GM12872 (cell line): ENCODE data around the gene C1orf210.

Source experiments
- TF ChIP-seq, protein P1 (sequence below): IDR thresholded peaks from 3 replicates; pipeline ENCODE4 v1.5.1; 2011; ENCODE audit warnings: low read depth, mild to moderate bottlenecking, low read length, moderate library complexity; ENCODE audit not compliant: insufficient read depth

Gene C1orf210

GRCh38 chr1:43299101-43299500 is 13.7 kb upstream of the C1orf210 start:
- TF ChIP-seq, protein P1, sequence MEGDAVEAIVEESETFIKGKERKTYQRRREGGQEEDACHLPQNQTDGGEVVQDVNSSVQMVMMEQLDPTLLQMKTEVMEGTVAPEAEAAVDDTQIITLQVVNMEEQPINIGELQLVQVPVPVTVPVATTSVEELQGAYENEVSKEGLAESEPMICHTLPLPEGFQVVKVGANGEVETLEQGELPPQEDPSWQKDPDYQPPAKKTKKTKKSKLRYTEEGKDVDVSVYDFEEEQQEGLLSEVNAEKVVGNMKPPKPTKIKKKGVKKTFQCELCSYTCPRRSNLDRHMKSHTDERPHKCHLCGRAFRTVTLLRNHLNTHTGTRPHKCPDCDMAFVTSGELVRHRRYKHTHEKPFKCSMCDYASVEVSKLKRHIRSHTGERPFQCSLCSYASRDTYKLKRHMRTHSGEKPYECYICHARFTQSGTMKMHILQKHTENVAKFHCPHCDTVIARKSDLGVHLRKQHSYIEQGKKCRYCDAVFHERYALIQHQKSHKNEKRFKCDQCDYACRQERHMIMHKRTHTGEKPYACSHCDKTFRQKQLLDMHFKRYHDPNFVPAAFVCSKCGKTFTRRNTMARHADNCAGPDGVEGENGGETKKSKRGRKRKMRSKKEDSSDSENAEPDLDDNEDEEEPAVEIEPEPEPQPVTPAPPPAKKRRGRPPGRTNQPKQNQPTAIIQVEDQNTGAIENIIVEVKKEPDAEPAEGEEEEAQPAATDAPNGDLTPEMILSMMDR, result no peak

GRCh38 chr1:43298055-43298454 is 12.7 kb upstream of the C1orf210 start:
- TF ChIP-seq, protein P1, result no peak

DNA sequence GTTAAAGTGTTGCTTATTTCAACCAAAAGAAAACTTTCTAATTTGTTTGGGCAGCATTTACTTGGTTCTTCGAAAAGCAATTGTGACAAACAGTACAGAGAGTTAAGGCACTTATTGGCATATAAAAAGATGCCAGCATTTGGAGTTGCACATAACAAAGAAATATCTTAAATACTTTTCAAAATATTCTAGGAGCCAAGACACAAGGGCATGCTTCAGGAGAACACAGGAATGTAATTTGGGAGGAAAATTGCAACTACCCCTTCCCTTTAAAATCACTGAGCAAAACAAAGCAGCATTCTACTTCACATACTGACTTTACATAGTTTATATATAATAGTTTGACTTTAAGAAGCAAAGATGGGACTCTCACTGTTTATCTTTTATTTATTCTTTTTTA is 10.8 kb upstream of the C1orf210 start:
- TF ChIP-seq, protein P1, result no peak

DNA sequence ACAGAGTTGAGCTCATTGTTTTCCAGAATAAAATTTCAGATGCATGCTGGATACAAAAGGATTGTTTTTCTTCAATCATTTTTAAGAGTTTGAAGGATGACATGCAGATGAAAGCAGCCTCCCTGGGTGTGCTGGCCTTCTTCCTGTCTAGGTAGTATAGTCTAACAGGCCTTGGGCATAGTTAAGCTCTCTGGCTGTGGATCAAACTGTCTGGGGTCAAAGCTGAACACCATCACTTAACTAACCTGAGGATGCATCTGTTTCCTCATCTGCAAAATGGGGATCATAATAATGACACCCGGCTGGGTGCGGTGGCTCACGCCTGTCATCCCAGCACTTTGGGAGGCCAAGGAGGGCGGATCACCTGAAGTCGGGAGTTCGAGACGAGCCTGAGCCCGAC is 9.4 kb upstream of the C1orf210 start:
- TF ChIP-seq, protein P1, result no peak

DNA sequence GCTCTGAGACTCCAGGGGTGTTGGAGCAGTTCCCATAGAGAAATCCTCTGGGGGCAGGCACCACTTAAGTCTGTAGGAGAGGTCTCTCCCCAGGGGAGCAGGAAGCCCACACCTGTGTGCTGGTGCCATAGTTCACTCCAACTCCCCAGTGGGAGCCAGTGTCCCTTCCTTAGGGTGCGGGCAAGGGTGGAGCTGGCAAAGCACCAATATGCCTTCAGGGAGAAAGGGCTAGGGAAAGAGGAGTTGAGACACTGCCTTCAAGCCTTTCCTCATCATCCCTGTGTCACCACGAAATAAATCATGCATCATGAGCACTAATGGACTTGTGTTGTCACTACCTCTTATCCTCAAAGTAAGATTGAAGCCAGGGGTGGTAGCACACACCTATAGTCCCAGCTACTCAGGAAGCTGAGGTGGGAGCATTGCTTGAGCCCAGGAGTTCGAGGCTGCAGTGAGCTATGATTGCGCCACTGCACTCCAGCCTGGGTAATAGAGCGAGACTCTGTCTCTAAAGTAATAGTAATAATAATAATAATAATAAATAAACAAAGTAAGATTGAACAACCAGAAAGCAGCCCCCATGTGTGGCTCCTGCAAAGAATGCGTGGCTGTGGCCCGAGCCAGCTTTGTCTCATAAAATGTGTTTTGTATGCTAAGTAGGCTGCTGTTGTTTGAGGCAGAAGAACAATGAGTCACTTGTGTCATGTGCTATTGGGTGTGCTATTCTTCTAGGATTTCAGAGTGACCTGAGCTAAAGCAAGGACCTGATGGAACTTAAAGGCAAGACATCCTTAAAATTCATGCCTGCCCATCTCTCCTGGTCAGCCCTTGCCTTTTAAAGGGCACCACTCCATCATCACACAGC is 8.7 kb upstream of the C1orf210 start:
- TF ChIP-seq, protein P1, result no peak

DNA sequence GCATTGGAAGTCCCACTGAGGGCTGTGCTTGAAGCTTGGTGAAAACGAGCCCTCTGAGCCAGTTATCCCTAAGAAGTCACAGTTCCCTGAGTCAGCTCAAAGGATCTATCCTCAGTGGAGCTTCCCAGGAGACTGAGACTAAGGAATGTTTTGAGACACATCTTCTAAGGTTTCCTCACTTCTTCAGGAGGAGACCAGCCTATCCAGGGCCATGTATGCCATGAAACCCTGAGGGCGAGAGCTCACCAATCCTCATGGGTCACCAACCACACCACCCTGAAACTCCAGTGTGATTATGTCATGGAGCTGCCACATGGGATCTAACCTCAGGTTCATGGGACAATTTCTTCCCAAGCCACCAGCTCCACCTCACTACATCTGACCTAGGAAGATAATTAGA is 7.8 kb upstream of the C1orf210 start:
- TF ChIP-seq, protein P1, result no peak

DNA sequence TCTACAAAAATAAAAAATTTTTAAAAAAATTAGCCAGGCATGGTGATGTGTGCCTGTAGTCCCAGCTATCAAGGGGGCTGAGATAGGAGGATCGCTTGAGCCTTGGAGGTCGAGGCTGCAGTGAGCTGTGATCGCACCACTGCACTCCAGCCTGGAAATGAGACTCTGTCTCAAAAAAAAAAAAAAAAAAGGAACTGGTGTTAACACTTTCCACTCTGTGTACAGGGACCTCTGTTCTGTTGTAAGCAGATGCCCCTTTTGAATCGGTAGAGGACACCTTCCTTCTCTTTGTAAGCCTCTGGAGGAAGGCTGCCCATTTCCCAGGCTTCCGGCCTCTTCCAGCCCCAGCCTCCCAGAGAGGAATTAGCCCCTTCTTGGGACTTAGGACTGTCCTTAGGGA is 7.3 kb upstream of the C1orf210 start:
- TF ChIP-seq, protein P1, result no peak
